Lower leg skin (tissue), 4 donors: ENCODE results near the gene FBXO3. TPM values are rescaled to one million over a fixed set of nuclear protein-coding genes. Genes with fewer than 3 reads are reported as not detected.
"Not testable (repeated sequence)": the region's sequence is repeated elsewhere in the genome, so short reads cannot be mapped to it uniquely, and the experiment has no call there.

ENCODE experiments used
- DNase-seq, 2 donors: peaks; one replicate each; pipeline ENCODE4 v3.0.0-alpha.2; 2019; ENCODE audit warnings: low spot score in 2 of 2
- H3K4me3 ChIP-seq: fragments of 200-600 bp; sonication (generic); 2 replicates; pipeline ENCODE4 v1.5.1; 2017; ENCODE audit warnings: mild to moderate bottlenecking, low read depth; ENCODE audit not compliant: poor library complexity, severe bottlenecking
- CTCF ChIP-seq, 3 donors: fragments of 450-650 bp; IDR thresholded peaks; one replicate each; pipeline ENCODE4 v1.5.1; 2016; ENCODE audit warnings: antibody characterized with exemption in 3 of 3, mild to moderate bottlenecking in 3 of 3, moderate library complexity in 2 of 3
- POLR2A ChIP-seq, 2 donors: fragments of 450-650 bp; IDR thresholded peaks; one replicate each; pipeline ENCODE4 v1.6.1; 2016 to 2017; ENCODE audit warnings: antibody characterized with exemption in 2 of 2, mild to moderate bottlenecking in 1 of 2, moderate library complexity in 1 of 2
- WGBS, 2 donors: methylation state at CpG; one replicate each; pipeline ENCODE4 v1.1.5; 2018; 5-methylcytosine and 5-hydroxymethylcytosine counted together
- intact Hi-C: fragments of 100-400 bp; cut with DNase I; formaldehyde crosslinking; loops from one replicate; pipeline ENCODE4 v1.15.0; 2023; ENCODE audit warnings: low total_unique reads
- total RNA-seq, 4 donors: library from RNA; depleted of rRNA; stranded (reverse); fragments of >200 nt; gene quantifications; one replicate each; pipeline ENCODE4 v1.1.0, GENCODE V29; 2016

The FBXO3 gene
- total RNA-seq: 10 to 100 TPM; 36.5 to 52.3 (median 48.0) TPM

GRCh38 chr11:33773987-33774735 lies at the start of gene FBXO3:
FBXO3 (minus strand) TSS chr11:33774520; CDS start chr11:33774497, 23 bp downstream.
- intact Hi-C loops: no loop called here
- 0 to 2% methylated on average over 50 to 53 of the region's 64 CpGs for WGBS, 2 donors
- DNase-seq: peak; percentile 79 to 96
- peak within 1 kb of the TSS; percentile 92 for H3K4me3 ChIP-seq
- TF ChIP-seq POLR2A (IDR thresholded peaks at IDR 0.05) (no peak), CTCF (IDR thresholded peaks at IDR 0.05) (no peak)

GRCh38 chr11:33822981-33823380 lies 48.7 kb upstream of the FBXO3 start:
- WGBS, 2 donors: 58 to 59% methylated on average over 3 of the region's 3 CpGs
- H3K4me3 ChIP-seq, intact Hi-C loops, DNase-seq: not testable (repeated sequence)

GRCh38 chr11:33819278-33820035 lies 45.1 kb upstream of the FBXO3 start:
- H3K4me3 ChIP-seq: no peak overlapping the region
- 63 to 67% methylated on average over 16 of the region's 16 CpGs for WGBS, 2 donors
- TF ChIP-seq CTCF (IDR thresholded peaks at IDR 0.05): no peak
- intact Hi-C loops: no loop called here
- no peak for DNase-seq

GRCh38 chr11:33808228-33808828 lies 34.0 kb upstream of the FBXO3 start:
- H3K4me3 ChIP-seq: no peak overlapping the region
- WGBS, 2 donors: 25 to 32% methylated on average over 12 of the region's 12 CpGs
- DNase-seq: peak; percentile 77 to 97
- TF ChIP-seq POLR2A (IDR thresholded peaks at IDR 0.05) (no peak), CTCF (IDR thresholded peaks at IDR 0.05) (peak in 1 of 3 donors; percentile 82)
- intact Hi-C loops: no loop called here

- intact Hi-C loops: no loop called here
- H3K4me3 ChIP-seq: no peak overlapping the region
- WGBS, 2 donors: 77 to 79% methylated on average over 2 of the region's 2 CpGs
- TF ChIP-seq POLR2A (IDR thresholded peaks at IDR 0.05) (no peak), CTCF (IDR thresholded peaks at IDR 0.05) (no peak)
- DNase-seq: no peak
Observed at GRCh38 chr11:33804471-33804870, 30.2 kb upstream of the FBXO3 start.
